Measurements from ENCODE around the gene IFT80. TPM values are rescaled to one million over a fixed set of nuclear protein-coding genes. Genes with fewer than 3 reads are reported as not detected.

Gene IFT80
- total and polyA plus RNA-seq, 2 donors (not counting 1 experiment from before 2014, with no cell fraction given): 17.7 to 44.1 TPM

GRCh38 chr3:160210799-160211221, 188.2 kb downstream of the IFT80 start:
- no CpG with 5 or more reads among the region's 1 CpG for WGBS (ENCODE audit: insufficient coverage)
- ChIA-PET CTCF (interaction anchor here (0.6 kb wide), 1 partner anchor 26 kb away, joined by 3 read pairs; no protein-coding TSS in a partner anchor), POLR2A (no interaction called here)
- no peak for ATAC-seq (ENCODE audit: low read depth)
- peaks cover 29% of the 10 kb centered on the region for H3K27me3 Mint-ChIP-seq
- no peaks in the 10 kb centered on the region for H3K4me1 Mint-ChIP-seq
- no peak overlapping the region for H3K27ac Mint-ChIP-seq
- Histone ChIP-seq H3K4me1 (ENCODE audit: control insufficient read depth in 2 of 2, insufficient read depth in 2 of 2, low read length in 2 of 2) (no peaks in the 10 kb centered on the region), H3K4me3 (ENCODE audit: control extremely low read depth in 1 of 5, extremely low read depth in 1 of 5, insufficient read depth in 1 of 5, low read depth in 2 of 5, low read length in 4 of 5) (no peak overlapping the region), H3K27ac (ENCODE audit: low read length in 2 of 2) (no peak overlapping the region), H3K79me2 (ENCODE audit: control insufficient read depth, insufficient read depth, low read length) (no peaks in the 10 kb centered on the region), H2AFZ (ENCODE audit: insufficient read depth, low read depth, low read length, poor library complexity, severe bottlenecking) (no peak overlapping the region), H3K9ac (ENCODE audit: low read length) (no peak overlapping the region), H3K36me3 (replicated peaks in 1 of 2; ENCODE audit: control extremely low read depth in 1 of 2, control insufficient read depth in 1 of 2, extremely low read depth in 1 of 2, insufficient read depth in 2 of 2, low read length in 1 of 2) (no peaks in the 10 kb centered on the region), H3K27me3 (replicated peaks in 1 of 4; ENCODE audit: control extremely low read depth in 1 of 4, control insufficient read depth in 3 of 4, insufficient read depth in 4 of 4, low read length in 3 of 4) (peaks cover 0 to 5% (median 0%) of the 10 kb centered on the region in 4 experiments), H3K4me2 (replicated peaks; ENCODE audit: low read depth, low read length, poor library complexity, severe bottlenecking) (no peak overlapping the region), H3K9me3 (ENCODE audit: control extremely low read depth in 1 of 3, control insufficient read depth in 2 of 3, insufficient read depth in 1 of 3, low read length in 2 of 3) (no peaks in the 10 kb centered on the region), H4K20me1 (ENCODE audit: control insufficient read depth, insufficient read depth, low read length, poor library complexity, severe bottlenecking) (no peaks in the 10 kb centered on the region)
- intact Hi-C loops (cut with micrococcal nuclease): no loop called here
- no peak for TF ChIP-seq EZH2 (IDR thresholded peaks at IDR 0.05; ENCODE audit: borderline replicate concordance, insufficient read depth, low read depth, low read length, poor library complexity, severe bottlenecking)
- TF ChIP-seq CTCF (IDR thresholded peaks at IDR 0.05): no peak
- H3K9me3 Mint-ChIP-seq (ENCODE audit: insufficient read depth): no peaks in the 10 kb centered on the region
- H3K4me3 Mint-ChIP-seq: no peak overlapping the region
- DNase-seq: no peak

- ATAC-seq (ENCODE audit: low read depth) (no peak), DNase-seq (no peak)
- Histone ChIP-seq H3K36me3 (replicated peaks in 1 of 2; ENCODE audit: control extremely low read depth in 1 of 2, control insufficient read depth in 1 of 2, extremely low read depth in 1 of 2, insufficient read depth in 2 of 2, low read length in 1 of 2) (no peaks in the 10 kb centered on the region), H3K27me3 (replicated peaks in 1 of 4; ENCODE audit: control extremely low read depth in 1 of 4, control insufficient read depth in 3 of 4, insufficient read depth in 4 of 4, low read length in 3 of 4) (peaks cover 0 to 5% (median 0%) of the 10 kb centered on the region in 4 experiments), H3K4me2 (replicated peaks; ENCODE audit: low read depth, low read length, poor library complexity, severe bottlenecking) (no peak overlapping the region), H2AFZ (ENCODE audit: insufficient read depth, low read depth, low read length, poor library complexity, severe bottlenecking) (no peak overlapping the region), H4K20me1 (ENCODE audit: control insufficient read depth, insufficient read depth, low read length, poor library complexity, severe bottlenecking) (no peaks in the 10 kb centered on the region), H3K4me1 (ENCODE audit: control insufficient read depth in 2 of 2, insufficient read depth in 2 of 2, low read length in 2 of 2) (no peaks in the 10 kb centered on the region), H3K79me2 (ENCODE audit: control insufficient read depth, insufficient read depth, low read length) (no peaks in the 10 kb centered on the region), H3K9ac (ENCODE audit: low read length) (no peak overlapping the region), H3K27ac (ENCODE audit: low read length in 2 of 2) (no peak overlapping the region), H3K4me3 (ENCODE audit: control extremely low read depth in 1 of 5, extremely low read depth in 1 of 5, insufficient read depth in 1 of 5, low read depth in 2 of 5, low read length in 4 of 5) (no peak overlapping the region), H3K9me3 (ENCODE audit: control extremely low read depth in 1 of 3, control insufficient read depth in 2 of 3, insufficient read depth in 1 of 3, low read length in 2 of 3) (no peaks in the 10 kb centered on the region)
- ChIA-PET CTCF (no interaction called here), POLR2A (no interaction called here)
- Mint-ChIP-seq H3K4me3 (no peak overlapping the region), H3K27ac (no peak overlapping the region), H3K9me3 (ENCODE audit: insufficient read depth) (no peaks in the 10 kb centered on the region), H3K4me1 (no peaks in the 10 kb centered on the region), H3K27me3 (peaks cover 29% of the 10 kb centered on the region)
- TF ChIP-seq EZH2 (IDR thresholded peaks at IDR 0.05; ENCODE audit: borderline replicate concordance, insufficient read depth, low read depth, low read length, poor library complexity, severe bottlenecking) (no peak), CTCF (IDR thresholded peaks at IDR 0.05) (no peak)
- intact Hi-C loops (cut with micrococcal nuclease): no loop called here
- WGBS (ENCODE audit: insufficient coverage): 89% methylated on average over 1 of the region's 1 CpG
Observed at GRCh38 chr3:160210341-160210740, 188.7 kb downstream of the IFT80 start.

Small RNAs within 50 kb of the gene (small RNA-seq; reads per million reads assigned to genes)
- gene MIR15B (ENCODE audit: insufficient read length, low read depth, low replicate concordance) (2,726 reads per million, percentile 99 among the genes with 10 or more reads in this experiment), gene MIR16-2 (ENCODE audit: insufficient read length, low read depth, low replicate concordance) (4.0 reads per million, percentile 60 among the genes with 10 or more reads in this experiment)

Other genes starting within 250 kb of the IFT80 start
- gene C3orf80, start 173.8 kb downstream of the IFT80 start, total RNA-seq: not detected in 2 replicates
- gene C3orf80, start 173.8 kb downstream of the IFT80 start, polyA plus RNA-seq: 0.04 TPM in 1 of 2 replicates, not detected in the other
- gene SMC4, start 425 bp upstream of the IFT80 start, total RNA-seq: 53.8 and 55.1 TPM in 2 replicates
- gene SMC4, start 425 bp upstream of the IFT80 start, polyA plus RNA-seq: 12.4 and 33.0 TPM in 2 replicates
- 17.4 and 22.0 TPM in 2 replicates for gene TRIM59, start 50.6 kb upstream of the IFT80 start, total RNA-seq
- 5.0 and 5.5 TPM in 2 replicates for gene TRIM59, start 50.6 kb upstream of the IFT80 start, polyA plus RNA-seq
- 53.8 and 55.1 TPM in 2 replicates for gene KPNA4, start 166.3 kb upstream of the IFT80 start, total RNA-seq
- 9.6 and 11.3 TPM in 2 replicates for gene KPNA4, start 166.3 kb upstream of the IFT80 start, polyA plus RNA-seq